Esophagus muscularis mucosa (tissue), 4 donors: Measurements from ENCODE around the gene CPNE5. TPM values are rescaled to one million over a fixed set of nuclear protein-coding genes. Genes with fewer than 3 reads are reported as not detected.
"Not testable (repeated sequence)": the region's sequence is repeated elsewhere in the genome, so short reads cannot be mapped to it uniquely, and the experiment has no call there.

Experiments used
- DNase-seq: peaks from one replicate; pipeline ENCODE4 v3.0.0-alpha.2; 2017; ENCODE audit errors: extremely low spot score
- H3K27ac ChIP-seq, 4 donors: fragments of 200-600 bp; sonication (generic); replicated peaks in 1 of 4; 1 replicate in 3 of 4; 2 replicates in 1 of 4; pipeline ENCODE4 v1.5.1; 2016 to 2019; ENCODE audit warnings: mild to moderate bottlenecking in 1 of 4
- H3K27me3 ChIP-seq, 4 donors: fragments of 200-600 bp; sonication (generic); one replicate each; pipeline versions ENCODE4 v1.5.1 to v1.6.0; 2016 to 2019
- H3K36me3 ChIP-seq, 4 donors: fragments of 200-600 bp; sonication (generic); one replicate each; pipeline ENCODE4 v1.5.1; 2016 to 2019
- H3K4me1 ChIP-seq, 4 donors: fragments of 200-600 bp; sonication (generic); one replicate each; pipeline ENCODE4 v1.5.1; 2016 to 2019
- H3K4me3 ChIP-seq, 4 donors: fragments of 200-600 bp; sonication (generic); 1 replicate in 2 of 4; 2 replicates in 2 of 4; pipeline ENCODE4 v1.5.1; 2016 to 2019; ENCODE audit warnings: mild to moderate bottlenecking in 4 of 4, moderate library complexity in 1 of 4
- H3K9me3 ChIP-seq, 4 donors: fragments of 200-600 bp; sonication (generic); 1 replicate in 3 of 4; 2 replicates in 1 of 4; pipeline ENCODE4 v1.5.1; 2016 to 2019
- EP300 ChIP-seq: sonication (generic); formaldehyde crosslinking; IDR thresholded peaks from one replicate; pipeline ENCODE4 v1.6.1; 2017; ENCODE audit warnings: antibody characterized with exemption
- POLR2A ChIP-seq: fragments of 450-650 bp; IDR thresholded peaks from one replicate; pipeline ENCODE4 v1.6.1; 2017; ENCODE audit warnings: antibody characterized with exemption, moderate library complexity, mild to moderate bottlenecking, low read depth
- POLR2AphosphoS5 ChIP-seq, 2 donors: sonication (generic); formaldehyde crosslinking; IDR thresholded peaks; one replicate each; pipeline ENCODE4 v1.6.1; 2017; ENCODE audit warnings: antibody characterized with exemption in 2 of 2
- WGBS: methylation state at CpG from one replicate; pipeline ENCODE4 v1.1.5; 2018; 5-methylcytosine and 5-hydroxymethylcytosine counted together
- intact Hi-C: fragments of 100-400 bp; cut with DNase I; formaldehyde crosslinking; loops from one replicate; pipeline ENCODE4 v1.15.1; 2023
- total RNA-seq, 4 donors: library from RNA; depleted of rRNA; stranded (reverse); fragments of >200 nt; gene quantifications; one replicate each; pipeline versions ENCODE4 v1.1.0 to v1.2.1, GENCODE V29; 2016
- TF ChIP-seq, protein P1 (sequence below), 3 experiments: fragments of 200-600 bp in 2 of 3; fragments of 450-650 bp in 1 of 3; sonication (generic) in 2 of 3; IDR thresholded peaks; one replicate each; pipeline ENCODE4 v1.5.1; 2017 to 2019; ENCODE audit warnings: antibody characterized with exemption in 3 of 3, mild to moderate bottlenecking in 2 of 3, moderate library complexity in 1 of 3

Gene CPNE5
- total RNA-seq, 4 donors from 2014 or later = 2.1 to 4.6 (median 2.6) TPM

DNA sequence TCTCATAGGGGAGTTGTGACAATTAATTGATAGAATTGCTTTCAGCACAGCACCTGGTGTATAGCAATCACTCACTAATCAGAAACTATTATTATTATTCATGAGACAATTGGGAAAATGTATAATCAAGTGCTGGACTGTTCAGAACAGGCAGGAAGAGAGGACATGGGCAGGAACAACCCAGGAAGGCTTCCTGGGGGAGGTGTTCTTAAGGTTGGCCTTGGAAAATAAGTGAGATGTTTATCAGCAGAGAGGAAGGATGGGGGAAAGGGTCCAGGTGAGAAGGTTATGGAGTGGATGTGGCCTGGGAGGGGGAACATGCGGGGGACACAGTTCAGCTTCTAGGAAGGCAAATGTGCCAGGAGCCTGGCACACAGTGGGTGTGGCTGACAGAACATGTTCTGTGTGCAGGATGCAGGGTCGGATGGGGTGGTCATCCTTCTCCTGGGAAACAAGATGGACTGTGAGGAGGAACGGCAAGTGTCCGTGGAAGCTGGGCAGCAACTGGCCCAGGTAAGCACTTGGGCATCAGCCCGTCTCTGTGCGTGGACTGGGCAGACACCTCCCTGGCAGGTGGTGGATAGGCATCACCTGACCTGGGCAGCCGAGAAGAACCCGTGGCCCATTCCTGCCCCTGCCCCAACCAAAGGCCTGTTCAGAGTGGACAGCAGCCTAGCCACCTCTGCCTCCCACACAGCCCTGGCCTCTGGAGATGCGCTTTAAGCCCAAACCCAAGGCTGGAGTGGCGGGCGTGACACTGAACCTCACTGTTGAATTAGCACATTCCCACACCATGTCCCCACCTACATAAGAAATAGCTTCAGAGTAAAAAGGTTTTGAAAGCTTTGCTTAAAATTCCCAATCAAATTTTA, 110.7 kb downstream of the CPNE5 start:
- no peak overlapping the region for H3K27ac ChIP-seq
- H3K4me3 ChIP-seq = no peak overlapping the region
- TF ChIP-seq, protein P1, sequence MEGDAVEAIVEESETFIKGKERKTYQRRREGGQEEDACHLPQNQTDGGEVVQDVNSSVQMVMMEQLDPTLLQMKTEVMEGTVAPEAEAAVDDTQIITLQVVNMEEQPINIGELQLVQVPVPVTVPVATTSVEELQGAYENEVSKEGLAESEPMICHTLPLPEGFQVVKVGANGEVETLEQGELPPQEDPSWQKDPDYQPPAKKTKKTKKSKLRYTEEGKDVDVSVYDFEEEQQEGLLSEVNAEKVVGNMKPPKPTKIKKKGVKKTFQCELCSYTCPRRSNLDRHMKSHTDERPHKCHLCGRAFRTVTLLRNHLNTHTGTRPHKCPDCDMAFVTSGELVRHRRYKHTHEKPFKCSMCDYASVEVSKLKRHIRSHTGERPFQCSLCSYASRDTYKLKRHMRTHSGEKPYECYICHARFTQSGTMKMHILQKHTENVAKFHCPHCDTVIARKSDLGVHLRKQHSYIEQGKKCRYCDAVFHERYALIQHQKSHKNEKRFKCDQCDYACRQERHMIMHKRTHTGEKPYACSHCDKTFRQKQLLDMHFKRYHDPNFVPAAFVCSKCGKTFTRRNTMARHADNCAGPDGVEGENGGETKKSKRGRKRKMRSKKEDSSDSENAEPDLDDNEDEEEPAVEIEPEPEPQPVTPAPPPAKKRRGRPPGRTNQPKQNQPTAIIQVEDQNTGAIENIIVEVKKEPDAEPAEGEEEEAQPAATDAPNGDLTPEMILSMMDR (IDR thresholded peaks at IDR 0.05) = no peak
- TF ChIP-seq EP300 = no peak
- TF ChIP-seq POLR2A = no peak
- TF ChIP-seq POLR2AphosphoS5 (IDR thresholded peaks at IDR 0.05) = no peak
- H3K36me3 ChIP-seq = no peaks in the 10 kb centered on the region
- 81% methylated on average over 8 of the region's 11 CpGs for WGBS
- no peaks in the 10 kb centered on the region for H3K9me3 ChIP-seq
- DNase-seq = no peak
- intact Hi-C loops = no loop called here
- peaks cover 0 to 10% (median 4%) of the 10 kb centered on the region in 4 donors for H3K4me1 ChIP-seq
- H3K27me3 ChIP-seq = no peaks in the 10 kb centered on the region

DNA sequence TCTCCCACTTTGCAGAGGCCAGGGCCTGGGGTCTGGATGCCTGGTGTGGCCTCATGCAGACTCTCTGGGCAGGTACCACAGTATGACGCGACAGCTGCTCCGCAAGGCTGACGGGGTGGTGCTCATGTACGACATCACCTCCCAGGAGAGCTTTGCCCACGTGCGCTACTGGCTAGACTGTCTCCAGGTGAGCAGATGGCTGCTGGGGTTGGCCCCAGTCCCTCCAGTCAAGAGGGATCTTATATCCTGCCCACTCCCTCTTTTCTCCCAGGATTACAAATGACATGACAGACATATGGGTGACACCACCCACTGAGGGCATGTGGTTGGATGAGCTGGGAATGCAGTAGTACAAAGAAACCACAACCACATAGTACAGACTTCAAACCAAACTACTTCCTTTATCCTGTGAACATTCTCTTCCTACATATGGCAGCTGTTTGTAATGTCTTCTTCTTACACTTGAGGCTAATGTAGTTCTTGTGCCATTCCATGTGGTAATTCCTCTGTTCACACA, 111.7 kb downstream of the CPNE5 start:
- no peak overlapping the region for H3K4me3 ChIP-seq
- no CpG with 5 or more reads among the region's 7 CpGs for WGBS
- no peak overlapping the region for H3K27ac ChIP-seq
- DNase-seq = no peak
- no peak for TF ChIP-seq POLR2AphosphoS5 (IDR thresholded peaks at IDR 0.05)
- TF ChIP-seq EP300 = no peak
- TF ChIP-seq POLR2A = no peak
- TF ChIP-seq, protein P1 (IDR thresholded peaks at IDR 0.05) = no peak
- H3K36me3 ChIP-seq = no peaks in the 10 kb centered on the region
- H3K27me3 ChIP-seq = no peaks in the 10 kb centered on the region
- H3K9me3 ChIP-seq = no peaks in the 10 kb centered on the region
- H3K4me1 ChIP-seq = peaks cover 0 to 10% (median 4%) of the 10 kb centered on the region in 4 donors
- intact Hi-C loops = no loop called here

DNA sequence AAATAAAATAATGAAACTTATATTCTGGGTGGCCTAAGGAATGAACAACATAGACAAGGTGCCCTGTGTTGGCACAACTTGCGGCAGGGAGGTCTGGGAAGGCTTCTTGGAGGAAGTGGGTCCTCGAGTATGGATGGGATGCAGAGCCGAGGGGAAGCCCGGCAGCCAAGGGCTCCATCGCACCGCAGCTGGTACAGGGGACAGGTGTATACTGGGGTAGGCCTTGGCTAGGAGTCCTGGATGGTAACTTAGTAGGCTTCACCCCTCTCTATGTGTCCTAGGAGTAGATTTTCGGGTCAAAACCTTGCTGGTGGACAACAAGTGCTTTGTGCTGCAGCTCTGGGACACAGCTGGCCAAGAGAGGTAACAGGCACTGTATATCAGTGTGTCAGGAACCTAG, 113.7 kb downstream of the CPNE5 start:
- WGBS = 91% methylated on average over 7 of the region's 7 CpGs
- intact Hi-C loops = no loop called here
- no peak for DNase-seq

DNA sequence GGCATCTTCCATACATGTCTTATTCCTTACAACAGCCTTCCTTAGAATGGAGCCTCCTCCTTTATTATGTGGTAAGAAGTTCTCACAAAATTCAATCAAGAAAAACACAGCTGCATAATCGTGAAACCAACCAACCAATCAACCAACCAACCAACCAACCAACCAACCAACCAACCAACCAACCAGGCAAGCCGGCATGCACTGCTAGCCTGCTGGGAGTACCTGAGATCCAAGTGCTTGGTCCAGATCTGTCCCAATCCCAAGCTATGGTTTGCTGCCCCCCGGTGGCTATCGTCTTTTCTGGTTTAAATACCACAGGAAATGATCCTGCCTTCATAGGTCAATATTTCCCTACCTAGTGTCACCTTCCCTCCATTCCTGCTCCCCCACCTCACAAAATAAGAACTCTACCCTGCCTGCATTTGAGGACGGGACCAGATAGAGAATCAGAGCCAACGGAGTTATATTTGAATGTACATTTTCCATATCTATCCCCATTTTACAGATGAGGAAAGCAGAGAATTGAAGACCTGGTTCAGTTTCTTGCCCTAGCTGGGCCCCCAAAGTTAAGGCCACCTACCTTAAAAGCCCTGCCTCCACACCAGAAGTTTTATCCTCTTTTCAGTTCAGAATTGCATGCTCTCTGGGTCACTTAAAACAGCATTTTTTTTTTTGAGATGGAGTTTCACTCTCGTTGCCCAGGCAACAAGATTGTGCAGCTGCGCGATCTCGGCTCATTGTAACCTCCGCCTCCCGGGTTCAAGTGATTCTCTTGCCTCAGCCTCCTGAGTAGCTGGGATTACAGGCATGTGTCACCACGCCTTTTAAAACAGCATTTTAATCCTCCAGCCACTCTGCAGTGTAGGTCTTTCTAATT, 114.5 kb downstream of the CPNE5 start:
- TF ChIP-seq, protein P1 (IDR thresholded peaks at IDR 0.05) = peak; percentile 34 to 54 (median 50)
- no peak for TF ChIP-seq EP300
- H3K9me3 ChIP-seq = no peaks in the 10 kb centered on the region
- WGBS = 56% methylated on average over 13 of the region's 13 CpGs
- H3K4me1 ChIP-seq = peaks cover 0 to 10% (median 4%) of the 10 kb centered on the region in 4 donors
- no peaks in the 10 kb centered on the region for H3K36me3 ChIP-seq
- DNase-seq = no peak
- H3K27ac ChIP-seq = no peak overlapping the region
- no peak overlapping the region for H3K4me3 ChIP-seq
- intact Hi-C loops = loop anchor here (5.0 kb wide), 1 partner anchor 102 kb away; no protein-coding TSS in a partner anchor
- no peaks in the 10 kb centered on the region for H3K27me3 ChIP-seq

More for the DNA sequence above, 113.7 kb downstream of the CPNE5 start:
- TF ChIP-seq EP300 (no peak), POLR2A (no peak), POLR2AphosphoS5 (IDR thresholded peaks at IDR 0.05) (no peak)
- TF ChIP-seq, protein P1 (IDR thresholded peaks at IDR 0.05) = no peak
- H3K9me3 ChIP-seq = no peaks in the 10 kb centered on the region
- H3K36me3 ChIP-seq = no peaks in the 10 kb centered on the region
- H3K4me3 ChIP-seq = no peak overlapping the region
- peaks cover 0 to 10% (median 4%) of the 10 kb centered on the region in 4 donors for H3K4me1 ChIP-seq
- no peaks in the 10 kb centered on the region for H3K27me3 ChIP-seq
- H3K27ac ChIP-seq = no peak overlapping the region

DNA sequence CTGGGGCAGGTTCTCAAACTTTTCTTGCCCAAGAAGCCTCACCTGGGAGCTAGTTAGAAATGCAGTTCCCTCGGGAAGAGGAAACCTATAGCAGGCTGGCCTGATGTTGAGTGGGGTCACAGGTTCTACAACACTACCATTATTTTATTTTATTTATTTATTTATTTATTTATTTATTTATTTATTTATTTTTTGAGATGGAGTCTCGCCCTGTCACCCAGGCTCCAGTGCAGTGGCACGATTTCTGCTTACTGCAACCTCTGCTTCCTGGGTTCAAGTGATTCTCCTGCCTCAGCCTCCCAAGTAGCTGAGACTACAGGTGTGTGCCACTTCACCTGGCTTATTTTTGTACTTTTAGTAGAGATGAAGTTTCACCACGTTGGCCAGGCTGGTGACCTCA, 115.3 kb downstream of the CPNE5 start:
- intact Hi-C loops = loop anchor here (5.0 kb wide), 1 partner anchor 102 kb away; no protein-coding TSS in a partner anchor
- H3K4me1 ChIP-seq, H3K4me3 ChIP-seq, DNase-seq, H3K27ac ChIP-seq, H3K9me3 ChIP-seq, H3K36me3 ChIP-seq, H3K27me3 ChIP-seq: not testable (repeated sequence)
- WGBS = 89% methylated on average over 4 of the region's 4 CpGs
